ENCODE measurements around the gene KCNJ6.

DNA sequence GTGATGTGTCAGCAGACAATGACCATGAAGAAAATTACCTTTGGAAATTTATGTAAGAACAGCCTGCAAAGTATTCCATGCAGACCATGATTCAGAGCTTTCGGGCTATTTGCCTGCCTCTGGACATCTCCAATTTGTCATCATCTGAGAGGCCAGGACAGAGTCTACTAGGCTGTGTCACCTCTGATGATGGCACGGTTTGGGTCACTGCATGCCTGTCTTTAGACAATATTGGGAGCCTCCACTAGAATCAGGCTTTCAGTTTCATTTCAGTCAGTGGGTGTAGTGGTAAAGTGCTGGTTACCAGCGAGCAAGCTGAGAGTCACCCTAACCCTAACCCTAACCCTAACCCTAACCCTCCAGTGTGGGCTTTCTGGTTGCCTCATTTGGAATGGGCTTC is 80.8 kb downstream of the KCNJ6 start:
- TF ChIP-seq, protein P1, sequence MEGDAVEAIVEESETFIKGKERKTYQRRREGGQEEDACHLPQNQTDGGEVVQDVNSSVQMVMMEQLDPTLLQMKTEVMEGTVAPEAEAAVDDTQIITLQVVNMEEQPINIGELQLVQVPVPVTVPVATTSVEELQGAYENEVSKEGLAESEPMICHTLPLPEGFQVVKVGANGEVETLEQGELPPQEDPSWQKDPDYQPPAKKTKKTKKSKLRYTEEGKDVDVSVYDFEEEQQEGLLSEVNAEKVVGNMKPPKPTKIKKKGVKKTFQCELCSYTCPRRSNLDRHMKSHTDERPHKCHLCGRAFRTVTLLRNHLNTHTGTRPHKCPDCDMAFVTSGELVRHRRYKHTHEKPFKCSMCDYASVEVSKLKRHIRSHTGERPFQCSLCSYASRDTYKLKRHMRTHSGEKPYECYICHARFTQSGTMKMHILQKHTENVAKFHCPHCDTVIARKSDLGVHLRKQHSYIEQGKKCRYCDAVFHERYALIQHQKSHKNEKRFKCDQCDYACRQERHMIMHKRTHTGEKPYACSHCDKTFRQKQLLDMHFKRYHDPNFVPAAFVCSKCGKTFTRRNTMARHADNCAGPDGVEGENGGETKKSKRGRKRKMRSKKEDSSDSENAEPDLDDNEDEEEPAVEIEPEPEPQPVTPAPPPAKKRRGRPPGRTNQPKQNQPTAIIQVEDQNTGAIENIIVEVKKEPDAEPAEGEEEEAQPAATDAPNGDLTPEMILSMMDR (IDR thresholded peaks at IDR 0.05 in 2 of 3, conservative IDR thresholded peaks at IDR 0.05 in 1 of 3; ENCODE audit: borderline replicate concordance in 1 of 3, insufficient read depth in 1 of 3, low read depth in 2 of 3, low read length in 2 of 3) = no peak
- TF ChIP-seq SP1 (IDR thresholded peaks at IDR 0.05; ENCODE audit: low read depth) (no peak), ZNF274 (IDR thresholded peaks at IDR 0.05; ENCODE audit: low read depth, low read length) (no peak), POLR2A (IDR thresholded peaks at IDR 0.05; ENCODE audit: borderline replicate concordance, extremely low read depth, insufficient read depth, insufficient read length) (no peak)
- TF ChIP-seq, protein P2, sequence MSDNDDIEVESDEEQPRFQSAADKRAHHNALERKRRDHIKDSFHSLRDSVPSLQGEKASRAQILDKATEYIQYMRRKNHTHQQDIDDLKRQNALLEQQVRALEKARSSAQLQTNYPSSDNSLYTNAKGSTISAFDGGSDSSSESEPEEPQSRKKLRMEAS (IDR thresholded peaks at IDR 0.05) = no peak

All from HCT116 (cell line).